ENCODE results near the gene SERINC4. TPM values are rescaled to one million over a fixed set of nuclear protein-coding genes. Genes with fewer than 3 reads are reported as not detected.

The SERINC4 gene
- total and polyA plus RNA-seq, 9 of the 15 experiments (the other 6 are each of a cell fraction or from before 2014, with no cell fraction given) = 0.14 to 0.86 (median 0.18) TPM; not detected in 2

- TF ChIP-seq CBFA2T3 (IDR thresholded peaks at IDR 0.05) = peak; percentile 31; the same call in 1 of the 2 replicates
Observed at GRCh38 chr15:43799209-43799944, 643 bp downstream of the SERINC4 start (continued).

GRCh38 chr15:43796566-43796965, 3.5 kb downstream of the SERINC4 start:
- Histone ChIP-seq H3K79me2 (ENCODE audit: control insufficient read depth, insufficient read depth, low read length) (peaks cover 48% of the 10 kb centered on the region), H3K36me3 (ENCODE audit: control insufficient read depth, insufficient read depth, low read length) (peaks cover 72% of the 10 kb centered on the region), H3K9me1 (ENCODE audit: control insufficient read depth, insufficient read depth, low read length) (peaks cover 17% of the 10 kb centered on the region), H3K27ac (ENCODE audit: extremely low read depth, low read depth, low read length) (no peak overlapping the region), H3K27me3 (ENCODE audit: control insufficient read depth in 2 of 2, insufficient read depth in 2 of 2, low read length in 2 of 2) (no peaks in the 10 kb centered on the region), H3K9ac (ENCODE audit: insufficient read depth in 1 of 2, low read depth in 2 of 2, low read length in 2 of 2) (no peak overlapping the region), H3K4me3 (no peak overlapping the region), H4K20me1 (replicated peaks; ENCODE audit: control insufficient read depth, insufficient read depth, low read length) (peaks cover 17% of the 10 kb centered on the region; the same call in 1 of the 2 replicates), H2AFZ (ENCODE audit: low read depth, low read length) (no peak overlapping the region), H3K4me1 (replicated peaks in 1 of 2; ENCODE audit: control insufficient read depth in 2 of 2, insufficient read depth in 2 of 2, low read length in 2 of 2) (peaks cover 39 to 45% of the 10 kb centered on the region in 2 experiments), H3K9me3 (replicated peaks; ENCODE audit: control insufficient read depth, insufficient read depth, low read depth, low read length) (no peaks in the 10 kb centered on the region), H3K4me2 (ENCODE audit: insufficient read depth, low read length) (no peak overlapping the region)
- ATAC-seq (no peak), DNase-seq (ENCODE audit: extremely low read depth in 1 of 4, low spot score in 3 of 4) (no peak), FAIRE-seq (no peak)
- BruUV-seq (replicated peaks) = no TSS peak
- WGBS (ENCODE audit: insufficient coverage, low coverage, missing lambda C conversion rate) = 62% methylated on average over 3 of the region's 3 CpGs
- intact Hi-C loops (cut with micrococcal nuclease) = no loop called here
- in situ Hi-C loops (cut with MboI) = no loop called here
- POLR2A ChIA-PET = interaction anchor here (1.5 to 4.5 kb wide), 7 partner anchors 8 to 27 kb away, joined by 3 to 26 read pairs (median 10); partner anchors contain the start of gene MFAP1
- CTCF ChIA-PET (ENCODE audit: low intra/inter-chr PET ratio) = interaction anchor here (0.6 kb wide), 1 partner anchor 9 kb away, joined by 3 read pairs; no protein-coding TSS in a partner anchor
- no peak for TF ChIP-seq DACH1 (IDR thresholded peaks at IDR 0.05; ENCODE audit: partially characterized antibody)
- TF ChIP-seq YBX1 (IDR thresholded peaks at IDR 0.05) = no peak
- TF ChIP-seq TCFL5 (CRISPR knock-in tag; conservative IDR thresholded peaks at IDR 0.05) = no peak
- TF ChIP-seq ZNF23 (CRISPR knock-in tag; IDR thresholded peaks at IDR 0.05) = no peak
- no peak for TF ChIP-seq PML (IDR thresholded peaks at IDR 0.05; ENCODE audit: low read length)
- no peak for TF ChIP-seq MCM7 (IDR thresholded peaks at IDR 0.05)
- TF ChIP-seq STAG1 (CRISPR knock-in tag; IDR thresholded peaks at IDR 0.05; ENCODE audit: borderline replicate concordance) = no peak
- no peak for TF ChIP-seq ZNF263 (CRISPR knock-in tag; IDR thresholded peaks at IDR 0.05; ENCODE audit: borderline replicate concordance)
- TF ChIP-seq MEF2D (tag; conservative IDR thresholded peaks at IDR 0.05; ENCODE audit: low read depth) = no peak
- TF ChIP-seq HMBOX1 (IDR thresholded peaks at IDR 0.05) = no peak
- TF ChIP-seq EZH2 (IDR thresholded peaks at IDR 0.05; ENCODE audit: borderline replicate concordance, low read depth, low read length) = no peak
- no peak for TF ChIP-seq GATAD2A (IDR thresholded peaks at IDR 0.05)
- TF ChIP-seq, protein P1, sequence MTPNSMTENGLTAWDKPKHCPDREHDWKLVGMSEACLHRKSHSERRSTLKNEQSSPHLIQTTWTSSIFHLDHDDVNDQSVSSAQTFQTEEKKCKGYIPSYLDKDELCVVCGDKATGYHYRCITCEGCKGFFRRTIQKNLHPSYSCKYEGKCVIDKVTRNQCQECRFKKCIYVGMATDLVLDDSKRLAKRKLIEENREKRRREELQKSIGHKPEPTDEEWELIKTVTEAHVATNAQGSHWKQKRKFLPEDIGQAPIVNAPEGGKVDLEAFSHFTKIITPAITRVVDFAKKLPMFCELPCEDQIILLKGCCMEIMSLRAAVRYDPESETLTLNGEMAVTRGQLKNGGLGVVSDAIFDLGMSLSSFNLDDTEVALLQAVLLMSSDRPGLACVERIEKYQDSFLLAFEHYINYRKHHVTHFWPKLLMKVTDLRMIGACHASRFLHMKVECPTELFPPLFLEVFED (CRISPR knock-in tag; conservative IDR thresholded peaks at IDR 0.05) = 0 out of 2 replicates have a peak, but pooled peaks have one; percentile 4
- peak; percentile 39 for TF ChIP-seq SUPT5H (IDR thresholded peaks at IDR 0.05)
- TF ChIP-seq ZNF197 (CRISPR knock-in tag; IDR thresholded peaks at IDR 0.05; ENCODE audit: low read depth) = no peak
- TF ChIP-seq POLR2A (conservative IDR thresholded peaks at IDR 0.05) = peak; percentile 51
- no peak for TF ChIP-seq ZBTB8A (IDR thresholded peaks at IDR 0.05; ENCODE audit: partially characterized antibody)
- TF ChIP-seq POLR2AphosphoS5 (IDR thresholded peaks at IDR 0.05; ENCODE audit: control insufficient read depth, insufficient read depth, low read depth, low read length) = 0 out of 2 replicates have a peak, but pooled peaks have one; percentile 20
- TF ChIP-seq E2F4 (CRISPR knock-in tag; IDR thresholded peaks at IDR 0.05; ENCODE audit: low read depth) = peak; percentile 57; the same call in 1 of the 2 replicates
